Bronchial epithelial cell (primary cell): Measurements from ENCODE around the gene RCBTB1. TPM values are rescaled to one million over a fixed set of nuclear protein-coding genes. Genes with fewer than 3 reads are reported as not detected.
A peak's percentile ranks its signal among the peaks of the same experiment; 100 is the strongest.
"Not testable (repeated sequence)": the region's sequence is repeated elsewhere in the genome, so short reads cannot be mapped to it uniquely, and the experiment has no call there.

Experiments used
- DNase-seq: peaks from one replicate; pipeline ENCODE4 v3.0.0-alpha.2; 2010; ENCODE audit warnings: low read depth
- FAIRE-seq: peaks from 2 replicates; lab custom pipeline; 2011; peaks lifted over from hg19 to GRCh38; lab: Jason Lieb, UNC
- H3K27me3 ChIP-seq: 2 replicates; pipeline ENCODE4 v1.5.1; 2011; ENCODE audit warnings: low read length; ENCODE audit not compliant: control insufficient read depth, insufficient read depth
- H3K36me3 ChIP-seq: 2 replicates; pipeline ENCODE4 v1.5.1; 2011; ENCODE audit warnings: low read length; ENCODE audit not compliant: control insufficient read depth, insufficient read depth
- H3K4me3 ChIP-seq: 2 replicates; pipeline ENCODE4 v1.5.1; 2011; ENCODE audit warnings: mild to moderate bottlenecking, low read depth, low read length, control low read depth
- total RNA-seq: library from RNA; depleted of rRNA; stranded (reverse); fragments of >200 nt; gene quantifications from 2 replicates; pipeline ENCODE4 v1.2.1, GENCODE V29; 2014
- TF ChIP-seq, protein P1 (sequence below): IDR thresholded peaks from 2 replicates; pipeline ENCODE4 v1.5.1; 2011; ENCODE audit warnings: mild to moderate bottlenecking, moderate library complexity, low read length, control low read depth, inconsistent platforms; ENCODE audit not compliant: insufficient read depth, severe bottlenecking

Gene RCBTB1
- total RNA-seq, 1 donor from 2014 or later: 21.3 TPM

- H3K4me3 ChIP-seq: no peak overlapping the region
- peaks cover 1% of the 10 kb centered on the region for H3K36me3 ChIP-seq
- DNase-seq: no peak
- H3K27me3 ChIP-seq: no peaks in the 10 kb centered on the region
- FAIRE-seq: no peak
- TF ChIP-seq, protein P1, sequence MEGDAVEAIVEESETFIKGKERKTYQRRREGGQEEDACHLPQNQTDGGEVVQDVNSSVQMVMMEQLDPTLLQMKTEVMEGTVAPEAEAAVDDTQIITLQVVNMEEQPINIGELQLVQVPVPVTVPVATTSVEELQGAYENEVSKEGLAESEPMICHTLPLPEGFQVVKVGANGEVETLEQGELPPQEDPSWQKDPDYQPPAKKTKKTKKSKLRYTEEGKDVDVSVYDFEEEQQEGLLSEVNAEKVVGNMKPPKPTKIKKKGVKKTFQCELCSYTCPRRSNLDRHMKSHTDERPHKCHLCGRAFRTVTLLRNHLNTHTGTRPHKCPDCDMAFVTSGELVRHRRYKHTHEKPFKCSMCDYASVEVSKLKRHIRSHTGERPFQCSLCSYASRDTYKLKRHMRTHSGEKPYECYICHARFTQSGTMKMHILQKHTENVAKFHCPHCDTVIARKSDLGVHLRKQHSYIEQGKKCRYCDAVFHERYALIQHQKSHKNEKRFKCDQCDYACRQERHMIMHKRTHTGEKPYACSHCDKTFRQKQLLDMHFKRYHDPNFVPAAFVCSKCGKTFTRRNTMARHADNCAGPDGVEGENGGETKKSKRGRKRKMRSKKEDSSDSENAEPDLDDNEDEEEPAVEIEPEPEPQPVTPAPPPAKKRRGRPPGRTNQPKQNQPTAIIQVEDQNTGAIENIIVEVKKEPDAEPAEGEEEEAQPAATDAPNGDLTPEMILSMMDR: no peak
These were observed 18.9 kb downstream of the RCBTB1 start for GRCh38 chr13:49566461-49566860.

DNA sequence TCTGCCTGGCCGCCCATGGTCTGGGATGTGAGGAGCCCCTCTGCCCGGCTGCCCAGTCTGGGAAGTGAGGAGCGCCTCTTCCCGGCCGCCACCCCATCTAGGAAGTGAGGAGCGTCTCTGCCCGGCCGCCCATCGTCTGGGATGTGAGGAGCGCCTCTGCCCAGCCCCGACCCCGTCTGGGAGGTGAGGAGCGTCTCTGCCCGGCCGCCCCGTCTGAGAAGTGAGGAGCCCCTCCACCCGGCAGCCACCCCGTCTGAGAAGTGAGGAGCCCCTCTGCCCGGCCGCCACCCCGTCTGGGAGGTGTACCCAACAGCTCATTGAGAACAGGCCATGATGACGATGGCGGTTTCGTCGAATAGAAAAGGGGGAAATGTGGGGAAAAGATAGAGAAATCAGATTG lies 19.9 kb downstream of the RCBTB1 start:
- not testable (repeated sequence) for H3K36me3 ChIP-seq, H3K4me3 ChIP-seq, H3K27me3 ChIP-seq, DNase-seq, FAIRE-seq

GRCh38 chr13:49563516-49563915 lies 21.8 kb downstream of the RCBTB1 start:
- FAIRE-seq: no peak
- no peaks in the 10 kb centered on the region for H3K27me3 ChIP-seq

DNA sequence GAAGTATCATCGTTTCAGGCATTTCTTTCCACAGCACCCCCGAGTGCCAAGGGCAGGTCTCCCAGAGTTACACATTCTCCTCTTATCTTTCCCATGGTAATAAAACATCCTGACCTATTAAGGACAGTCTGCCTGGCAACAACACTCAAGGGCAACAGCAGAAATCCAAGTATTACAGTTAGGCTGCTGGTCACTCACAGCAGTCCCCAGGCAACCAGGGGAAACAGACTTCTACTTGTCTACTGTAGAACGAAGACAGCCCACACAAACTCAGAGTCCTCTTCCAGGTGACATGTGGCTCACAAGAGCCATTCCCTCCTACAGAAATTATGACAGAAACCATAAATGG lies 24.3 kb downstream of the RCBTB1 start:
- TF ChIP-seq, protein P1: no peak
- H3K4me3 ChIP-seq: no peak overlapping the region
- DNase-seq (no peak), FAIRE-seq (no peak)
- H3K27me3 ChIP-seq: no peaks in the 10 kb centered on the region
- H3K36me3 ChIP-seq: no peaks in the 10 kb centered on the region

More at GRCh38 chr13:49563516-49563915, 21.8 kb downstream of the RCBTB1 start:
- Histone ChIP-seq H3K4me3 (no peak overlapping the region), H3K36me3 (peaks cover 1% of the 10 kb centered on the region)
- DNase-seq: peak; percentile 52
- TF ChIP-seq, protein P1: no peak

DNA sequence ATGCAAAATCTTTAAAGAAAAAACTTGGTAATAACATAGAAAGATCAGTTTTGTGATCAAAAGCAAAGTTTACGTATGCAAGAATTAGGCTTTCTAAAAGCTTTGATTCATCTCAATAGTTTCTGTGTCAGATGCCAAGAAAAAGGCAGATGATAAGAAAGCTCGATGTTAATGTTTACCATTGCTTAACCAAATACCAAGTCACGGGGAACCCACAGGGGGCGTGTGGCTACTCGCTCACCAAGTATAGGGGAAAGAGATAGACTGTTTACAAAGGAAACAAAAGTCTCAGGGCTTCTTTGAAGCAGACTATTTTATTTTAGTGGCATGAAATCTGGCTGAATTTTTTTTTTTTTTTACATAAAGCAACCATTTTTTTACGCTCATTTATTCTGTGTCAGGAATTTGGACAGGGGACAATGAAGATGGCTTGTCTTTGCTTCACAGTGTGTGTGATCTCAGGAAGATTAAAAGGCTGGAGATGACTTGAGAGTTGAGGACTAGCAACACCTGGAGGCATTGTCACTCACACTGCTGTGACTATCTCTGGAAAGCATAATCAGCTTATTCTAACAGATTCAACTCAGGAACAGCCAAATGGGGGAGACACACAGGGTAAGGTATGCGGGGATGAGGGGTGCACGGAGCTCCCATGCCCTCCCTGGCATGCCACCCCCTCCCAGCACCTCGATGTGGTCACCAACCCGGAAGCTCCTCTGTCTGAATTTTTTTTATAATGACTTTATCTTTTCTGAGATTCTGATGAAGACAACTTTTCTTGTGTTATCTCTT lies 24.9 kb downstream of the RCBTB1 start:
- FAIRE-seq (no peak), DNase-seq (peak; percentile 84)
- TF ChIP-seq, protein P1: peak; percentile 45
- Histone ChIP-seq H3K4me3 (no peak overlapping the region), H3K36me3 (no peaks in the 10 kb centered on the region), H3K27me3 (no peaks in the 10 kb centered on the region)

GRCh38 chr13:49559006-49559405 lies 26.4 kb downstream of the RCBTB1 start:
- no peaks in the 10 kb centered on the region for H3K36me3 ChIP-seq
- DNase-seq (no peak), FAIRE-seq (no peak)
- no peaks in the 10 kb centered on the region for H3K27me3 ChIP-seq
- TF ChIP-seq, protein P1: no peak
- no peak overlapping the region for H3K4me3 ChIP-seq
